HG02981 (cell line): ENCODE results near the gene TMEM178A.

Experiments used
- ATAC-seq: cut with Tn5 transposase; IDR thresholded peaks from one replicate; pipeline ENCODE4 v1.9.1; 2021; ENCODE audit warnings: mild to moderate bottlenecking, moderate library complexity; ENCODE audit not compliant: unreplicated experiment

TMEM178A gene

DNA sequence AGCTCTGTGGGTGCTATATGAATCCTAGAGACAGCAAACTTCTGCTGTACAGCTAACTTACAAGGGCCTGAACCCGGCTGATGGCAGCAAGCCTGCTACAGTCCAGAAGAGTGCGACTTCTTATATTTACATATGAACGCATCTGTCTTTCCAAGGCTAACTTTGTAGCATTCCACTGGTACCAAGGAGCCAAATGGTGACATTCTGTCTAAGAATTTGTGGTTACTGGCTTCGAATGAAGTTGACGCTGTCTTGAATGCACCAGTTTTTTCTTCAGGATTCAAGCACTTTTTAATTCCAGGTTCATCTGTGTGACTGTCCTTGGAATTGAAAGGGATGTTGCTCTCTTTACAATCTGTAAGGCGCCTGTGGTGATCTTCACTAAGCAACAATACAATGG is 70.9 kb downstream of the TMEM178A start:
- no peak for ATAC-seq

DNA sequence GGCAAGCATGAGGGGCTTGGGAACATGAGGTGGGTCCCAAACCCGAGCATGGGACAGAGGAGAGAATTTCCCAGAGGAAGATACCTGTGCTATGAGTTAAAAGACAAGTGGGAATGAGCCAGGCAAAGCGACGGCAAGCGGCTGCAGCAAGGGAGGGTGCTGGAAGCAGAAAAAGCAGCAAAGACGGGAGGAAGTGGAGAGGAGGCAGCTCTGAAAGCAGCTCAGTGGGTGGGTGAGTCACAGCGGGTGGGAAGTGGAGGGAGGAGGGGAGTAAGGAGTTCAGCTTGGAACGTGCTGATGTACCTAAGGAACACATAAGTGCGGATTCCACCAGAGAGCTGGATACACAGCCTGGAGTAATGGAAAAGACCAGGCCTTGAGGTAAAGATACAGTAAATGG is 71.9 kb downstream of the TMEM178A start:
- no peak for ATAC-seq

DNA sequence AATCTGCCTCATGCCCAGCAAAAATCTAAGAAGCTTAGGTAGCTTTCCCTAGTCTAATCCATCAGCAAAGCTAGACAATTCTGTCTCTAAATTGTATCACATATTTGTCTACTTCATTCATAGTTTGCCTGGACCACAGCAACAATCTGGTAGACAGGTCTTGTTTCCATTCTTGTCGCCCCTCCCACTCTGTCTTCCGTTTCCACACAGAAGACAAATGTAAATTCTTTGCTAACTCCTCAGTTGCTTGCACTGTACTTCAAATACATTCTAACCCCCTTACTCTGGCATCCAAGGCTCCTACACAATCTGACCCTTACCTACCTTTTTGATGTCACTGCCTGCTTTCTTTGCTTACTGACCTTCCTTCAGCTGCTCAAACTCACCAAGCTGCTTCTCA is 73.2 kb downstream of the TMEM178A start:
- ATAC-seq, result no peak

DNA sequence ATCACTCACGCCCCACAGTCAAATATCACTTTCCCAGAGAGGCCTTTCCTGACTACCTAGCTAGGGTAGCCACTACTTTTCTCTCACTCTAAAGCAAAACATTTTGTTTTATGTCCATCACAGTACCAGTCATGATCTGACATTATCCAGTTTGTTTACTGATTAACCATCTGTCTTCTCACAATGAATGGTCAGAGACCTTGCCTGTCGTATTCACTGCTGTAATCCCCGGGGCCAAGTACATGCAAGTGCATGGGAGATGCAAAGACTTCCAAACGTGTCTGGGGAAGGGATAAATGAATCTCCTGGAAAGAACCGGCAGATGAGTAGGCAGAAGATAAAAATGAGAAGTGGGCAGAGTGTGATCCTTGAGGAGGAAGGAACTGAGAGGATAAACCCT is 73.7 kb downstream of the TMEM178A start:
- ATAC-seq, result no peak

DNA sequence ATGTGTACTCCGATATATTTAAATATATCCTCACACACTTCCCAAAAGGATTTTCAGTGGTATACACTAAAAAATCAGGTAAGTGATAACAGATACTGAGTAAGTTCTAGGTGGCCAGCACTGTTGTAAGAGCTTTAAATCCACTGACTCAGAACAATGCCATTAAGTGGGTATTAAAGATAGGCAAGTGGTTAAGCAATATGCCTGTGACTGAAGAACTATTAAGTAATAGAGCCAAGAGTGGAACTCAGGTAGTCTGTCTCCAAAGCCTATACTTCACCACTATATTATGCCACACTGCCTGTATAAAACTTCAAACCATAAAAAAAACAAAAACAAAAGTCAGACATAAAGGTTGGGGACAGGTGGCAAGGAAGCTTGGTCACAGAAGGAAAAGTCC is 76.2 kb downstream of the TMEM178A start:
- no peak for ATAC-seq

DNA sequence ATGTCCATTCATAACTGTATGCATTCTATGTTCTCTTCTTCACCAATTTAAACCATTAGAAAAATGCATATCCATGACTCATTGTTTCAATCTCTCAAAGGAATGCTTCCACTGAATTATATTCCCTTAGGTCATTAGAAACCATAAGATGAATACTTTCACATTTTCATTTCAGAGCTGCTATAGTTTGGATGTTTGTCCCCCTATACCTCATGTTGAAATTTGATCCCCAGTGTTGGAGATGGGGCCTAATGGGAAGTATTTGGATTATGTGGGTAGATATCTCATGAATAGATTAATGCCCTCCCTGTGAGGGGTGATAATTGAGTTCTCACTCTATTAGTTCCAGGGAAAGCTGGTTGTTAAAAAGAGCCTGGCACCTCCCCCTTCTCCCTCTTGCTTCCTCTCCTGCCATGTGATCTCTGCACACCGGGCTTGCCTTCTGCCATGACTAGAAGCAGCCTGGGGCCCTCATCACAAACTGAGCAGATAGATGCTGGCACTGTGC is 77.6 kb downstream of the TMEM178A start:
- no peak for ATAC-seq

DNA sequence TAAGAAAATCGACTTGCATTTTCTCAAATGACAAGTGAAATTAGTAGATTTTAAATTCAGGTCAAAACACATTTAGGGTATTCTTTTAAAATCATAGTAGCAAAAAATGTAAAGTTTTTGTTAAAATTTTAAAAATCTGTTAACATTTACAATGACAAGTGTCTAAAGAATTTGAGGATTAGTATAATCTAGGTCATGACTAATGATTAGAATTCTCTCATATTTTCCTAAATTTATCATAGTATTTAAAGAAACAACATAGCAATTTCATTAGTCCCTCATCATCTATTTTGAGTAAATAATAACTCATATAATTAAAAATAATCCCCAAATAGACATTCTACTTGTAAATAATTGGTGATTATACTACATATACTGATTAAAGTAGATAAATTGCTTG is 89.7 kb downstream of the TMEM178A start:
- ATAC-seq, result no peak

DNA sequence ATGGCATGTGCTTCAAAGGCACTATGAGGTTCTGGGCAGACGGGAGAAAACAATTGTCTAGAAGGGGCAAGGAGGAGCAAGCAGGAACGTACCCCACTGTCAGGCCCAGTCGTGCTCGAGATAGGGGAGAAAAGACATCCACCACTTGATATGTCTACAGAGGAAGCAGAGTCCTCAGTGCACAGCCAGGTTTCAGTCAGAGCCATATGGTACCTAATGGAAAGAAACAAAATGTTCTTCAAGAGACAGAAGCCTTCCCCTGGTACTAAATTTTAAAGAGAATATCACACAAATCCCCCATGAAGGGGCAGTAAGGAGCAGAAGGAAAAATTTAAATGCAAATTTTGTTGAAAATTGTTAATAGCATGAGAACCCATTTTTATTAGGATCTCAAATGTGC is 91.4 kb downstream of the TMEM178A start:
- no peak for ATAC-seq

DNA sequence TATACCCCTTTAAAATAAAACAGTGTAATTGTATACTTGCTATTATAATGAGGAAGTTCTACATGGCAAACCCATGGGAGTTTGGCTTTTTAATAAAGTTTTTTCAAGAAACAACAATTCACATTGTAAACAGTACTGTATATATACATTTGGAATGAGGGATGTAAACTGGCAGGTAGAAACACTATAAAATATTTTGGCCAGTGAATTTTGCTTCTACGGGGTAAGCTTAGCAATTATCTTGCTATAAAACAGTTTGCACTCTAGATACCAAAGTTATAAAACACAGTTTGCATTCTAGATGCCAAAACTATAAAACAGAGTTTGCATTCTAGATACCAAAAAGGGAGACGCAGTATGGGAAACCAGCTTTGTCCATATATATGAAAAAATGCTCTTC is 96.7 kb downstream of the TMEM178A start:
- no peak for ATAC-seq
